Measurements from ENCODE around the gene ROBO1. TPM values are rescaled to one million over a fixed set of nuclear protein-coding genes. Genes with fewer than 3 reads are reported as not detected.

ROBO1 gene
- total RNA-seq, 1 donor = 69.8 TPM

- no peak overlapping the region for H3K4me3 ChIP-seq (ENCODE audit: insufficient read depth, low read length)
- no peaks in the 10 kb centered on the region for H3K27me3 ChIP-seq (ENCODE audit: insufficient read depth, low read length)
- no peak overlapping the region for H3K27ac ChIP-seq (ENCODE audit: low read depth, low read length)
- H3K79me2 ChIP-seq (ENCODE audit: insufficient read depth, low read length) = no peaks in the 10 kb centered on the region
- no peaks in the 10 kb centered on the region for H4K20me1 ChIP-seq (ENCODE audit: insufficient read depth, low read length)
- no peak for TF ChIP-seq CTCF (IDR thresholded peaks at IDR 0.05; ENCODE audit: extremely low read depth, low read depth, low read length)
- peak overlapping the region; percentile 8 for H3K4me2 ChIP-seq (ENCODE audit: insufficient read depth, low read length)
- H3K4me1 ChIP-seq (ENCODE audit: insufficient read depth, low read length) = no peaks in the 10 kb centered on the region
- peak overlapping the region; percentile 62 for H2AFZ ChIP-seq (ENCODE audit: low read length)
- no peaks in the 10 kb centered on the region for H3K36me3 ChIP-seq (ENCODE audit: insufficient read depth, low read length)
- no peaks in the 10 kb centered on the region for H3K9me3 ChIP-seq (ENCODE audit: low read depth, low read length)
- no peak for DNase-seq (ENCODE audit: insufficient read length, low spot score, missing footprints)
Measured at GRCh38 chr3:79249701-79250100, 518.1 kb downstream of the ROBO1 start.

GRCh38 chr3:79247725-79248043, 520.1 kb downstream of the ROBO1 start:
- TF ChIP-seq CTCF (IDR thresholded peaks at IDR 0.05; ENCODE audit: extremely low read depth, low read depth, low read length) = no peak
- H3K4me2 ChIP-seq (ENCODE audit: insufficient read depth, low read length) = peak overlapping the region; percentile 31

GRCh38 chr3:79246875-79247724, 520.7 kb downstream of the ROBO1 start:
- H3K27me3 ChIP-seq (ENCODE audit: insufficient read depth, low read length) = no peaks in the 10 kb centered on the region
- TF ChIP-seq CTCF (IDR thresholded peaks at IDR 0.05; ENCODE audit: extremely low read depth, low read depth, low read length) = no peak
- no peaks in the 10 kb centered on the region for H3K79me2 ChIP-seq (ENCODE audit: insufficient read depth, low read length)
- no peak for DNase-seq (ENCODE audit: insufficient read length, low spot score, missing footprints)
- no peak overlapping the region for H3K4me3 ChIP-seq (ENCODE audit: insufficient read depth, low read length)
- peak overlapping the region; percentile 1 for H2AFZ ChIP-seq (ENCODE audit: low read length)
- no peaks in the 10 kb centered on the region for H3K9me3 ChIP-seq (ENCODE audit: low read depth, low read length)
- no peak overlapping the region for H3K27ac ChIP-seq (ENCODE audit: low read depth, low read length)
- peak overlapping the region; percentile 31 for H3K4me2 ChIP-seq (ENCODE audit: insufficient read depth, low read length)
- no peaks in the 10 kb centered on the region for H4K20me1 ChIP-seq (ENCODE audit: insufficient read depth, low read length)
- H3K4me1 ChIP-seq (ENCODE audit: insufficient read depth, low read length) = no peaks in the 10 kb centered on the region
- H3K36me3 ChIP-seq (ENCODE audit: insufficient read depth, low read length) = no peaks in the 10 kb centered on the region

More at GRCh38 chr3:79247725-79248043, 520.1 kb downstream of the ROBO1 start:
- Histone ChIP-seq H4K20me1 (ENCODE audit: insufficient read depth, low read length) (no peaks in the 10 kb centered on the region), H3K4me1 (ENCODE audit: insufficient read depth, low read length) (no peaks in the 10 kb centered on the region), H3K4me3 (ENCODE audit: insufficient read depth, low read length) (no peak overlapping the region), H3K9me3 (ENCODE audit: low read depth, low read length) (no peaks in the 10 kb centered on the region), H3K27ac (ENCODE audit: low read depth, low read length) (no peak overlapping the region), H3K79me2 (ENCODE audit: insufficient read depth, low read length) (no peaks in the 10 kb centered on the region), H2AFZ (ENCODE audit: low read length) (peak overlapping the region; percentile 1), H3K27me3 (ENCODE audit: insufficient read depth, low read length) (no peaks in the 10 kb centered on the region), H3K36me3 (ENCODE audit: insufficient read depth, low read length) (no peaks in the 10 kb centered on the region)
- no peak for DNase-seq (ENCODE audit: insufficient read length, low spot score, missing footprints)

GRCh38 chr3:79245284-79246138, 522.3 kb downstream of the ROBO1 start:
- H3K27me3 ChIP-seq (ENCODE audit: insufficient read depth, low read length) = no peaks in the 10 kb centered on the region
- H3K4me3 ChIP-seq (ENCODE audit: insufficient read depth, low read length) = no peak overlapping the region
- no peaks in the 10 kb centered on the region for H3K4me1 ChIP-seq (ENCODE audit: insufficient read depth, low read length)
- H3K36me3 ChIP-seq (ENCODE audit: insufficient read depth, low read length) = no peaks in the 10 kb centered on the region
- no peak overlapping the region for H3K27ac ChIP-seq (ENCODE audit: low read depth, low read length)
- DNase-seq (ENCODE audit: insufficient read length, low spot score, missing footprints) = no peak
- no peaks in the 10 kb centered on the region for H3K9me3 ChIP-seq (ENCODE audit: low read depth, low read length)
- no peak for TF ChIP-seq CTCF (IDR thresholded peaks at IDR 0.05; ENCODE audit: extremely low read depth, low read depth, low read length)
- H2AFZ ChIP-seq (ENCODE audit: low read length) = no peak overlapping the region
- H3K79me2 ChIP-seq (ENCODE audit: insufficient read depth, low read length) = no peaks in the 10 kb centered on the region
- no peak overlapping the region for H3K4me2 ChIP-seq (ENCODE audit: insufficient read depth, low read length)
- H4K20me1 ChIP-seq (ENCODE audit: insufficient read depth, low read length) = no peaks in the 10 kb centered on the region
